Lower leg skin (tissue), 3 donors: ENCODE results near the gene NCAM1.

Experiments used
- CTCF ChIP-seq, 3 donors: fragments of 450-650 bp; IDR thresholded peaks; one replicate each; pipeline ENCODE4 v1.5.1; 2016; ENCODE audit warnings: antibody characterized with exemption in 3 of 3, mild to moderate bottlenecking in 3 of 3, moderate library complexity in 2 of 3
- POLR2A ChIP-seq, 2 donors: fragments of 450-650 bp; IDR thresholded peaks; one replicate each; pipeline ENCODE4 v1.6.1; 2016 to 2017; ENCODE audit warnings: antibody characterized with exemption in 2 of 2, mild to moderate bottlenecking in 1 of 2, moderate library complexity in 1 of 2

DNA sequence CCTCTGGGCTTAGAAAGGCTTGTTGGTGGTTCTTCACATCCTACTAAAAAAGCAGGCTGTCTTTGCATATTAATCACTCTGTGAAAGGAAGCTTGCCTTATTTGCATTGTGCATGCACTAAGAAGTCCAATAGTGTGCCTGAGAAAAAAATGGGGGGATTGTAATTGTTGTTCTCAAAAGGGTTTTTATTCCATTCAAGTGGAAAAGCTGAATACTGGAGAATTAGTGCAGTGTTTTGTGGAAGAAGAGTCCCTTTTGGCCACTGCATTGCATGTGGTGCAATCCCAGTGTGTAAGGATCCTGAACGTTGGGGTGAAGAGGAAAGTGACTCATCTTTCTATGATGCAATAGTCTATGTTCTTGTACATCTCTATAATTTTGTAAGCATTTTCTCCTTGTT, 16.5 kb downstream of the NCAM1 start:
- TF ChIP-seq CTCF (IDR thresholded peaks at IDR 0.05): no peak
- no peak for TF ChIP-seq POLR2A (IDR thresholded peaks at IDR 0.05)
